ENCODE measurements around the gene NFX1.

- TF ChIP-seq CTCF (IDR thresholded peaks at IDR 0.05; ENCODE audit: poor library complexity) (peak; percentile 69), EZH2 (IDR thresholded peaks at IDR 0.05; ENCODE audit: borderline replicate concordance) (no peak)
These were observed 125.3 kb downstream of the NFX1 start for GRCh38 chr9:33415501-33416038.

Measured in hepatocyte (in vitro differentiated cells).